NOMO-1 treated with DMSO at 0.1 percent for 48 hours (cell line): ENCODE results near the gene SEC61B.

Source experiments
- DNase-seq: peaks from one replicate; lab custom pipeline; 2025; ENCODE audit not compliant: unreplicated experiment; lab: John Stamatoyannopoulos, UW

The SEC61B gene

GRCh38 chr9:99221621-99222415 is at the start of gene SEC61B, which contains the start of gene ALG2:
TSS of gene SEC61B (plus strand) at chr9:99222282. CDS start at chr9:99222364, 82 bp downstream.
TSS of gene ALG2 (minus strand) at chr9:99221942. CDS start at chr9:99221894, 48 bp downstream.
- peak; percentile 91 for DNase-seq

- DNase-seq = no peak
These were observed 48.2 kb upstream of the SEC61B start for GRCh38 chr9:99173570-99174504.

GRCh38 chr9:99176527-99177013 is 45.5 kb upstream of the SEC61B start:
- no peak for DNase-seq

GRCh38 chr9:99177576-99178366 is 44.3 kb upstream of the SEC61B start:
- no peak for DNase-seq

GRCh38 chr9:99178912-99179872 is 42.9 kb upstream of the SEC61B start:
- no peak for DNase-seq

GRCh38 chr9:99180199-99180598 is 41.9 kb upstream of the SEC61B start:
- no peak for DNase-seq

- DNase-seq = no peak
These were observed 41.4 kb upstream of the SEC61B start for GRCh38 chr9:99180662-99181061.

GRCh38 chr9:99181206-99181605 is 40.9 kb upstream of the SEC61B start:
- DNase-seq = no peak

GRCh38 chr9:99181621-99182020 is 40.5 kb upstream of the SEC61B start:
- no peak for DNase-seq

GRCh38 chr9:99182356-99182755 is 39.7 kb upstream of the SEC61B start:
- no peak for DNase-seq

GRCh38 chr9:99183616-99184015 is 38.5 kb upstream of the SEC61B start:
- no peak for DNase-seq

GRCh38 chr9:99184110-99184474 is 38.0 kb upstream of the SEC61B start:
- DNase-seq = no peak

GRCh38 chr9:99184475-99185347 is 37.4 kb upstream of the SEC61B start:
- DNase-seq = peak; percentile 68

- DNase-seq = no peak
These were observed 36.8 kb upstream of the SEC61B start for GRCh38 chr9:99185348-99185632.

GRCh38 chr9:99185934-99186333 is 36.1 kb upstream of the SEC61B start:
- DNase-seq = no peak

GRCh38 chr9:99187311-99187710 is 34.8 kb upstream of the SEC61B start:
- peak; percentile 48 for DNase-seq

- no peak for DNase-seq
These were observed 32.9 kb upstream of the SEC61B start for GRCh38 chr9:99189186-99189585.

GRCh38 chr9:99189887-99190596 is 32.0 kb upstream of the SEC61B start:
- no peak for DNase-seq
